Prostate gland (tissue), 2 donors: Measurements from ENCODE around the gene RUNX2.

Experiments used
- POLR2A ChIP-seq: fragments of 450-650 bp; IDR thresholded peaks from one replicate; pipeline ENCODE4 v1.6.1; 2016; ENCODE audit warnings: antibody characterized with exemption, mild to moderate bottlenecking
- POLR2AphosphoS5 ChIP-seq: sonication (generic); formaldehyde crosslinking; IDR thresholded peaks from one replicate; pipeline ENCODE4 v1.6.1; 2017; ENCODE audit warnings: antibody characterized with exemption
- TF ChIP-seq, protein P1 (sequence below), 4 experiments: fragments of 200-600 bp in 2 of 4; fragments of 450-650 bp in 2 of 4; sonication (generic) in 2 of 4; IDR thresholded peaks; 1 replicate in 3 of 4; 2 replicates in 1 of 4; pipeline ENCODE4 v1.5.1; 2016 to 2019; ENCODE audit warnings: antibody characterized with exemption in 4 of 4, mild to moderate bottlenecking in 2 of 4, moderate library complexity in 2 of 4

DNA sequence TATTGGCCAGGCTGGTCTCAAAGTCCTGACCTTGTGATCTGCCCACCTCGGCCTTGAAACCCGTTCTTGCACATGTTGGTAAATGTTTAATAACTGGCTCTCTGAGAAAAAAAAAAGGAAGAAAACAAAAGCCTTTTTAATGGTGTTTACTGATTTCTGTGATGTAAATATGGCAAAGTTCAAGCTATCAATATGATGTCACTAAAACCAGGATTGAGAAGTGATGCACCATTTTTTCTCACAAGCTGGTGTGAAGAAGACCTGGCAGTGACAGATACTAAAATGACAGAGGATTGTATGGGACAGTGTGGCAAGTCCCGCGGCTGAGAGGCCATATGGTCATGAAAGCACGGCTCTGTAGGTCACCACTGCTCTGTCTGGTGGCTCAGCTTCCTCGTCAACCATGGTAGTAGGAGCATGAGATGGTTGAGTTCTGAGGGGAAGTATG is 245.9 kb downstream of the RUNX2 start:
- TF ChIP-seq POLR2AphosphoS5 = no peak
- TF ChIP-seq, protein P1, sequence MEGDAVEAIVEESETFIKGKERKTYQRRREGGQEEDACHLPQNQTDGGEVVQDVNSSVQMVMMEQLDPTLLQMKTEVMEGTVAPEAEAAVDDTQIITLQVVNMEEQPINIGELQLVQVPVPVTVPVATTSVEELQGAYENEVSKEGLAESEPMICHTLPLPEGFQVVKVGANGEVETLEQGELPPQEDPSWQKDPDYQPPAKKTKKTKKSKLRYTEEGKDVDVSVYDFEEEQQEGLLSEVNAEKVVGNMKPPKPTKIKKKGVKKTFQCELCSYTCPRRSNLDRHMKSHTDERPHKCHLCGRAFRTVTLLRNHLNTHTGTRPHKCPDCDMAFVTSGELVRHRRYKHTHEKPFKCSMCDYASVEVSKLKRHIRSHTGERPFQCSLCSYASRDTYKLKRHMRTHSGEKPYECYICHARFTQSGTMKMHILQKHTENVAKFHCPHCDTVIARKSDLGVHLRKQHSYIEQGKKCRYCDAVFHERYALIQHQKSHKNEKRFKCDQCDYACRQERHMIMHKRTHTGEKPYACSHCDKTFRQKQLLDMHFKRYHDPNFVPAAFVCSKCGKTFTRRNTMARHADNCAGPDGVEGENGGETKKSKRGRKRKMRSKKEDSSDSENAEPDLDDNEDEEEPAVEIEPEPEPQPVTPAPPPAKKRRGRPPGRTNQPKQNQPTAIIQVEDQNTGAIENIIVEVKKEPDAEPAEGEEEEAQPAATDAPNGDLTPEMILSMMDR (IDR thresholded peaks at IDR 0.05) = no peak
- no peak for TF ChIP-seq POLR2A
